HCT116 (cell line): Measurements from ENCODE around the gene ASAP3. TPM values are rescaled to one million over a fixed set of nuclear protein-coding genes. Genes with fewer than 3 reads are reported as not detected.

Experiments
- ATAC-seq: fragments of 200-7000 bp; cut with Tn5 transposase; 2 replicates; pipeline ENCODE4 v1.9.1; 2020; ENCODE audit warnings: mild to moderate bottlenecking, moderate library complexity
- BruUV-seq: library from RNA; stranded (reverse); fragments of 400-500 nt; replicated peaks from 2 replicates; lab custom pipeline; 2021; lab: Mats Ljungman, UMichigan
- CTCF ChIA-PET: fragments of 300-600 bp; sonication (Branson Sonifier 250); formaldehyde crosslinking; loops from one replicate; lab custom pipeline; 2021; ENCODE audit warnings: antibody characterized with exemption; lab: Charles Lee
- POLR2A ChIA-PET: fragments of 300-600, 350-600 bp; sonication (Branson Sonifier 250); formaldehyde crosslinking; loops from one replicate; lab custom pipeline; 2021; ENCODE audit warnings: antibody characterized with exemption; lab: Charles Lee
- RAD21 ChIA-PET, 2 experiments: fragments of 300-600 bp; sonication (Branson Sonifier 250); formaldehyde crosslinking; loops; one replicate each; lab custom pipeline; 2023; ENCODE audit warnings: low total read pairs in 2 of 2; ENCODE audit not compliant: uncharacterized antibody in 2 of 2, unreplicated experiment in 2 of 2, low non-redundant PET in 1 of 2; lab: Charles Lee
- DNase-seq: peaks from one replicate; pipeline ENCODE4 v3.0.0-alpha.2; 2010; ENCODE audit warnings: low read depth, low spot score
- H2AFZ ChIP-seq: fragments of 200-600 bp; shearing (Covaris generic), sonication (generic); 2 replicates; pipeline ENCODE4 v1.6.1; 2017; ENCODE audit warnings: low read depth, mixed run types, mixed read lengths, antibody characterized with exemption, low read length; ENCODE audit not compliant: poor library complexity, severe bottlenecking
- H3K27ac ChIP-seq: 2 replicates; pipeline ENCODE4 v1.5.1; 2012; ENCODE audit warnings: low read depth, low read length
- H3K27me3 ChIP-seq: fragments of 200-600 bp; sonication (generic); 2 replicates; pipeline ENCODE4 v1.6.1; 2016; ENCODE audit warnings: mixed run types, low read length, mixed read lengths; ENCODE audit not compliant: insufficient read depth
- H3K36me3 ChIP-seq, 2 experiments: fragments of 200-500 bp in 1 of 2; fragments of 200-600 bp in 1 of 2; sonication (Bioruptor generic) in 1 of 2; sonication (generic) in 1 of 2; 2 replicates each; pipeline versions ENCODE4 v1.5.1 to v1.6.1; 2014 to 2016; ENCODE audit warnings: low read length in 2 of 2, inconsistent platforms in 1 of 2, mixed read lengths in 1 of 2, mixed run types in 1 of 2; ENCODE audit not compliant: insufficient read depth in 2 of 2, control insufficient read depth in 1 of 2
- H3K4me1 ChIP-seq, 2 experiments: fragments of 200-600 bp in 1 of 2; sonication (generic) in 1 of 2; 2 replicates each; pipeline versions ENCODE4 v1.5.1 to v1.6.1; 2012 to 2017; ENCODE audit warnings: low read length in 2 of 2, inconsistent platforms in 1 of 2, mild to moderate bottlenecking in 1 of 2, mixed read lengths in 1 of 2, mixed run types in 1 of 2, moderate library complexity in 1 of 2; ENCODE audit not compliant: insufficient read depth in 2 of 2, control insufficient read depth in 1 of 2
- H3K4me2 ChIP-seq: fragments of 200-600 bp; sonication (generic); 2 replicates; pipeline ENCODE4 v1.6.1; 2017; ENCODE audit warnings: mixed run types, low read length, mixed read lengths
- H3K4me3 ChIP-seq, 2 experiments: fragments of 200-600 bp in 1 of 2; sonication (generic) in 1 of 2; replicated peaks in 1 of 2; 2 replicates each; pipeline ENCODE4 v1.5.1; 2011 to 2016; ENCODE audit warnings: low read length in 2 of 2, control low read depth in 1 of 2, low read depth in 1 of 2, mild to moderate bottlenecking in 1 of 2, mixed read lengths in 1 of 2, mixed run types in 1 of 2
- H3K79me2 ChIP-seq: fragments of 200-600 bp; sonication (generic); 2 replicates; pipeline ENCODE4 v1.6.1; 2017; ENCODE audit warnings: mild to moderate bottlenecking, mixed run types, low read length, moderate library complexity, mixed read lengths; ENCODE audit not compliant: insufficient read depth
- H3K9ac ChIP-seq: fragments of 200-600 bp; sonication (generic); 2 replicates; pipeline ENCODE4 v1.6.1; 2016; ENCODE audit warnings: low read length, mixed read lengths
- H3K9me2 ChIP-seq: fragments of 200-600 bp; sonication (generic), shearing (Covaris generic); 2 replicates; pipeline ENCODE4 v1.6.1; 2017; ENCODE audit warnings: mixed run types, mild to moderate bottlenecking, moderate library complexity; ENCODE audit not compliant: insufficient read depth
- H3K9me3 ChIP-seq, 2 experiments: fragments of 200-500 bp in 1 of 2; fragments of 200-600 bp in 1 of 2; sonication (Bioruptor generic) in 1 of 2; sonication (generic) in 1 of 2; 2 replicates each; pipeline ENCODE4 v1.6.1; 2014 to 2017; ENCODE audit warnings: low read length in 2 of 2, mixed read lengths in 2 of 2, inconsistent platforms in 1 of 2, low read depth in 1 of 2, mild to moderate bottlenecking in 1 of 2, mixed run types in 1 of 2, moderate library complexity in 1 of 2; ENCODE audit not compliant: control insufficient read depth in 1 of 2, insufficient read depth in 1 of 2
- H4K20me1 ChIP-seq: fragments of 200-600 bp; sonication (generic), shearing (Covaris generic); 2 replicates; pipeline ENCODE4 v1.6.1; 2017; ENCODE audit warnings: mixed run types, mild to moderate bottlenecking, moderate library complexity; ENCODE audit not compliant: insufficient read depth
- CBX3 ChIP-seq: IDR thresholded peaks from 2 replicates; pipeline ENCODE4 v1.6.1; 2012; ENCODE audit warnings: low read depth
- CEBPB ChIP-seq: IDR thresholded peaks from 2 replicates; pipeline ENCODE4 v1.6.1; 2012; ENCODE audit warnings: low read depth
- EGR1 ChIP-seq: IDR thresholded peaks from 2 replicates; pipeline ENCODE4 v1.6.1; 2012; ENCODE audit warnings: low read depth
- ELF1 ChIP-seq: IDR thresholded peaks from 2 replicates; pipeline ENCODE4 v1.6.1; 2012; ENCODE audit warnings: low read depth, borderline replicate concordance
- EZH2 ChIP-seq: fragments of 200-600 bp; sonication (generic); IDR thresholded peaks from 2 replicates; pipeline ENCODE4 v1.6.1; 2017; ENCODE audit warnings: antibody characterized with exemption, mixed run types
- FOSL1 ChIP-seq: IDR thresholded peaks from 2 replicates; pipeline ENCODE4 v1.6.1; 2012; ENCODE audit warnings: low read depth
- MAX ChIP-seq: IDR thresholded peaks from 2 replicates; pipeline ENCODE4 v1.6.1; 2012
- POLR2AphosphoS5 ChIP-seq: IDR thresholded peaks from 2 replicates; pipeline ENCODE4 v1.6.1; 2011; ENCODE audit warnings: mild to moderate bottlenecking, low read depth, low read length, moderate library complexity
- REST ChIP-seq: IDR thresholded peaks from 2 replicates; pipeline ENCODE4 v1.6.1; 2012; ENCODE audit warnings: low read depth
- SP1 ChIP-seq: IDR thresholded peaks from 2 replicates; pipeline ENCODE4 v1.6.1; 2012; ENCODE audit warnings: low read depth
- SRF ChIP-seq: IDR thresholded peaks from 2 replicates; pipeline ENCODE4 v1.6.1; 2012; ENCODE audit warnings: low read depth
- TCF7L2 ChIP-seq: IDR thresholded peaks from 2 replicates; pipeline ENCODE4 v1.7.0; 2011; ENCODE audit warnings: borderline replicate concordance, inconsistent platforms; ENCODE audit not compliant: insufficient read depth, insufficient read length; ENCODE audit errors: extremely low read depth
- YY1 ChIP-seq: IDR thresholded peaks from 2 replicates; pipeline ENCODE4 v1.6.1; 2011; ENCODE audit warnings: low read length, low read depth, moderate library complexity, mild to moderate bottlenecking; ENCODE audit not compliant: insufficient replicate concordance; ENCODE audit errors: extremely low read depth
- ZFX ChIP-seq: fragments of 450-650 bp; IDR thresholded peaks from 2 replicates; pipeline ENCODE4 v1.6.1; 2017
- intact Hi-C: fragments of 100-400 bp; cut with micrococcal nuclease; formaldehyde crosslinking; loops from 2 replicates; pipeline ENCODE4 v1.10.0; 2022
- total RNA-seq: library from RNA; stranded (reverse); gene quantifications from one replicate; pipeline ENCODE4 v1.2.1, GENCODE V29; 2021; ENCODE audit not compliant: unreplicated experiment

ASAP3 gene
- total RNA-seq, 1 experiment from 2014 or later = 19.7 TPM

DNA sequence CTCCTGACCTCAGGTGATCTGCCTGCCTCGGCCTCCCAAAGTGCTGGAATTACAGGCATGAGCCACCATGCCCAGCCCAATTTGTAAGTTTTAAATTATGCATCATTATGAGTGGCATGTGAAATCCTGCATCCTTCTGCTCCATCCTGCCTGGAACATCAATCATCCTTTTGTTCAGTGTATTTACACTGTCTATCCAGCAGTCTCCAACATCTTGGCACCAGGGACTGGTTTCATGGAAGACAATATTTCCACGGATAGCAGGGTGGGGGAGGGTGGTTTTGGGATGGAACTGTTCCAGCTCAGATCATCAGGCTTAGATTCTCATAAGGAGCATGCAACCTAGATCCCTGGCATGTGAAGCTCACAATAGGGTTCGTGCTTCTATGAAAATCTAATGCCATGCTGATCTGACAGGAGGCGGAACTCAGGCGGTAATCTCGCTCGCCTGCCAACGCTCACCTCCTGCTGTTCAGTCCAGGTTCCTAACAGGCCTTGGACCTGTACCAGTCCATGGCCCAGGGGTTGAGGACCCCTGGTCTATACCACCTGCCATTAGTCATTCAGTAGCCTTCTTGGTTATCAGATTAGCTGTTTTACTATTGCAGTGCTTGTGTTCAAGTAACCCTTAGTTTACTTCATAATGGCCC, 37.2 kb downstream of the ASAP3 start:
- intact Hi-C loops = no loop called here
- no peak overlapping the region for H2AFZ ChIP-seq
- TF ChIP-seq ELF1 = no peak
- TF ChIP-seq YY1 = no peak
- no peak for TF ChIP-seq FOSL1
- no peak for TF ChIP-seq MAX
- TF ChIP-seq EGR1 = no peak
- TF ChIP-seq SRF = no peak
- TF ChIP-seq EZH2 = no peak
- TF ChIP-seq CEBPB = no peak
- no peak for TF ChIP-seq REST
- TF ChIP-seq TCF7L2 = no peak
- no peak for TF ChIP-seq SP1
- TF ChIP-seq CBX3 = no peak
- TF ChIP-seq ZFX = no peak
- no peak for TF ChIP-seq POLR2AphosphoS5
- H3K36me3 ChIP-seq = no peaks in the 10 kb centered on the region
- H3K4me3 ChIP-seq = no peak overlapping the region
- H3K4me2 ChIP-seq = no peak overlapping the region
- BruUV-seq = no TSS peak
- H3K4me1 ChIP-seq = peaks cover 6 to 11% of the 10 kb centered on the region in 2 experiments
- RAD21 ChIA-PET = no interaction called here
- H3K9me2 ChIP-seq = no peaks in the 10 kb centered on the region
- ATAC-seq (no peak), DNase-seq (no peak)
- no peaks in the 10 kb centered on the region for H3K79me2 ChIP-seq
- H3K9me3 ChIP-seq = no peaks in the 10 kb centered on the region
- H3K27me3 ChIP-seq = no peaks in the 10 kb centered on the region
- H3K9ac ChIP-seq = no peak overlapping the region
- CTCF ChIA-PET = no interaction called here
- H4K20me1 ChIP-seq = no peaks in the 10 kb centered on the region
- H3K27ac ChIP-seq = no peak overlapping the region
- POLR2A ChIA-PET = no interaction called here
